Measurements from ENCODE around the gene PTGES. TPM values are rescaled to one million over a fixed set of nuclear protein-coding genes. Genes with fewer than 3 reads are reported as not detected.
A peak's percentile ranks its signal among the peaks of the same experiment; 100 is the strongest.
"Not testable (repeated sequence)": the region's sequence is repeated elsewhere in the genome, so short reads cannot be mapped to it uniquely, and the experiment has no call there.

PTGES gene
- total RNA-seq, 1 donor from 2014 or later = 11.1 TPM

DNA sequence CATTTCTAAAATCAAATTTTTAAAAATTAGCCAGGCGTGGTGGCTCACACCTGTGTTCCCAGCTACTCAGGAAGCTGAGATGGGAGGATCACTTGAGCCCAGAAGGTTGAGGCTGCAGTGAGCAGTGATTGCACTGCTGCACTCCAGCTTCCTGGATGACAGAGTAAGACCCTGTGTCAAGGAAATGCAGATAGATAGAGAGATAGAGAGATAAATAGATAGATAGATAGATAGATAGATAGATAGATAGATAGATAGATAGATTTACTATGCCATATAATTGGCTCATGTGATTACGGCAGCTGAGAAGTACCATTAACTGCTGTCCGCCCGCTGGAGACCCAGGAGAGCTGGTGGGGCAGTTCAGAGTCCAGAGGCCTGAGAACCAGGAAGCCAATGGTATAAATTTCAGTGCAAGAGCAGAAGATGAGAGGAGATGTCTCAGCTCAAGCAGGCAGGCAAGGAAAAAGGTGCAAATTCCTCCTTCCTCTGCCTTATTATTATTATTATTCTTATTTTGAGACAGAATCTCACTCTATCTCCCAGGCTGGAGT is 13.0 kb upstream of the PTGES start:
- H3K27me3 ChIP-seq (ENCODE audit: control insufficient read depth, insufficient read depth, low read length) = peaks cover 2% of the 10 kb centered on the region
- no peak overlapping the region for H3K4me3 ChIP-seq (ENCODE audit: low read depth, low read length)
- FAIRE-seq (no peak), DNase-seq (ENCODE audit: low read depth) (no peak)
- no peaks in the 10 kb centered on the region for H3K36me3 ChIP-seq (ENCODE audit: control insufficient read depth, insufficient read depth, low read length)
- TF ChIP-seq, protein P1, sequence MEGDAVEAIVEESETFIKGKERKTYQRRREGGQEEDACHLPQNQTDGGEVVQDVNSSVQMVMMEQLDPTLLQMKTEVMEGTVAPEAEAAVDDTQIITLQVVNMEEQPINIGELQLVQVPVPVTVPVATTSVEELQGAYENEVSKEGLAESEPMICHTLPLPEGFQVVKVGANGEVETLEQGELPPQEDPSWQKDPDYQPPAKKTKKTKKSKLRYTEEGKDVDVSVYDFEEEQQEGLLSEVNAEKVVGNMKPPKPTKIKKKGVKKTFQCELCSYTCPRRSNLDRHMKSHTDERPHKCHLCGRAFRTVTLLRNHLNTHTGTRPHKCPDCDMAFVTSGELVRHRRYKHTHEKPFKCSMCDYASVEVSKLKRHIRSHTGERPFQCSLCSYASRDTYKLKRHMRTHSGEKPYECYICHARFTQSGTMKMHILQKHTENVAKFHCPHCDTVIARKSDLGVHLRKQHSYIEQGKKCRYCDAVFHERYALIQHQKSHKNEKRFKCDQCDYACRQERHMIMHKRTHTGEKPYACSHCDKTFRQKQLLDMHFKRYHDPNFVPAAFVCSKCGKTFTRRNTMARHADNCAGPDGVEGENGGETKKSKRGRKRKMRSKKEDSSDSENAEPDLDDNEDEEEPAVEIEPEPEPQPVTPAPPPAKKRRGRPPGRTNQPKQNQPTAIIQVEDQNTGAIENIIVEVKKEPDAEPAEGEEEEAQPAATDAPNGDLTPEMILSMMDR (IDR thresholded peaks at IDR 0.05; ENCODE audit: insufficient read depth, low read length, severe bottlenecking) = no peak

DNA sequence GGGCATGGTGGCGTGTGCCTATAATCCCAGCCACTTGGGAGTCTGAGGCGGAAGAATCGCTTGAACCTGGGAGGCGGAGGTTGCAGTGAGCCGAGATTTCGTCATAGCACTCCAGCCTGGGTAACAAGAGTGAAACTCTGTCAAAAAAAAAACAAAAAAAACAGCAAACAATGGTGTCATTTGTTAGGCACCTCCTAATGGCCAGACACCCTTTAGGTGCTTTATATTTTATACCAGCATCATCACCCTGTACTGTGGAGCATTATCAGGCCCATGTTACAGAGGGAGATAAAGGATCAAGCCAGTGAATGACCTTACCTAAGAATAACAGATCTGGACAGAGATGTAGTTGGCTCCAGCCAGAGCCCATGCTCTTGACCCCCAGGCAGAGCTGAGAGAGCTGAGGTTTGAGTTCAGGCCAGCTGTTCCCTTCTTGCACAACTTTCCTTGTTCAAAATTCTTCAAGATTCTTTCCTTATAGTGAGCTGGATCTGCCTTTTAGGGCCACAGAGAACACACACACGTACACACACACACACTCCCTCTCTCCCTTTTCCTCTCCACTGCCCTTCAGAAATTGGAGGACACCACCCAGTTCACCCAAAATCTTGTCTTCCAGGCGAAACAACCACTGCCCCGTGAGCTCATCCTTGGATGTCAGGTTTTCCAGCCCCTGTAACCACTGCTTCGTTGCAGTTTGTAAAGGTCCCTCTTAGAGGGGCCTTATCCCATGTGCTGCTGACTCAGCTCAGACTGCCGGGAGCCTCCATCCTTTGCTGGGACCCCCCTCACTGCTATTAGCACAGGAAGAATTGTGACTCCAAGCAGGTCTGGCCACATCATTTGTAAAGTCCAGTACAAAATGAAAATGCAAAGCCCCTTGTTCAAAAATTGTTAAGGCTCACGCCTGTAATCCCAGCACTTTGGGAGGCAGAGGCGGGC is 10.4 kb upstream of the PTGES start:
- no peak overlapping the region for H3K4me3 ChIP-seq (ENCODE audit: low read depth, low read length)
- no peaks in the 10 kb centered on the region for H3K36me3 ChIP-seq (ENCODE audit: control insufficient read depth, insufficient read depth, low read length)
- DNase-seq (ENCODE audit: low read depth) (no peak), FAIRE-seq (no peak)
- H3K27me3 ChIP-seq (ENCODE audit: control insufficient read depth, insufficient read depth, low read length) = no peaks in the 10 kb centered on the region
- TF ChIP-seq, protein P1 (IDR thresholded peaks at IDR 0.05; ENCODE audit: insufficient read depth, low read length, severe bottlenecking) = no peak

DNA sequence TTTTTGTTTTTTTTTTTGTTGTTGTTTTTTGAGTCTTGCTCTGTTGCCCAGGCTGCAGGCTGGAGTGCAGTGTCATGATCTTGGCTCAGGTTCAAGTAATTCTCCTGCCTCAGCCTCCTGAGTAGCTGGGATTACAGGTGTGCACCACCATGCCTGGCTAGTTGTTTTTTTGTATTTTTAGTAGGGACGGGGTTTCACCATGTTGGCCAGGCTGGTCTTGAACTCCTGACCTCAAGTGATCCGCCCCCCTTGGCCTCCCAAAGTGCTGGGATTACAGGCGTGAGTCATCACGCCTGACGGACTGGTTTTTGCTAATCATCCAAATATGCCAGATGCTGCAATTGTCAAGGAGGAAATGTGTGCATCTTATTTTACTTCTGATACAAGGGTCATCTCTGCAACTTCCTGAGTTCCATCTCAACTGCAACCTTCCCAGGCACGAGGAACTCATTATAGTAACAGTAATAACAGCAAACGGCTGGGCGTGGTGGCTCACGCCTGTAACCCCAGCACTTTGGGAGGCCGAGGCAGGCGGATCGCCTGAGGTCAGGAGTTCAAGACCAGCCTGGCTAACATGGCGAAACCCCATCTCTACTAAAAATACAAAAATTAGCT is 9.6 kb upstream of the PTGES start:
- H3K4me3 ChIP-seq (ENCODE audit: low read depth, low read length); FAIRE-seq; H3K36me3 ChIP-seq (ENCODE audit: control insufficient read depth, insufficient read depth, low read length); H3K27me3 ChIP-seq (ENCODE audit: control insufficient read depth, insufficient read depth, low read length): not testable (repeated sequence)
- DNase-seq (ENCODE audit: low read depth) = peak; percentile 79

DNA sequence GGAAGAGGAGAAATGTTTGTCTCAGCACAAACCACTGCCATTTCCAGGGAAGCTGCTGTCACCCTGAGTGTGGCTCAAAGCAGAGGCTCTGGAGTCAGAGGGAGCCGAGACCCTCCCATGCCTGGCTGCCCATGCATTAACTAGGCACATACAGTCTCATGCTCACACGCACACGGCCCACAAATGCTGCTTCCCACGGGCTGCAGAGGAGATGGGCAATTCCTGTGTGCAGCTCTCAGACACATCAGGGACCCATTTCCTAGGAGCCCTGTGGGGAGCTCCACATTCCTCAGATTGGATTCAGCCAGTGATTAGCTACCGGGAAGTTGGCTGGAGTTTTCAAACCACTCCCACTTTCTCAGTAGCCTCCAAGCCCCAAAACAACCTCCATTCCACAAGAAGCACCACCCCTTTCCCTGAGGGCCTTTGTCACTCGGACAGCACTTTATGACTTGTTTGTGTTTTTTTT is 9.1 kb upstream of the PTGES start:
- H3K36me3 ChIP-seq (ENCODE audit: control insufficient read depth, insufficient read depth, low read length) = no peaks in the 10 kb centered on the region
- TF ChIP-seq, protein P1 (IDR thresholded peaks at IDR 0.05; ENCODE audit: insufficient read depth, low read length, severe bottlenecking) = no peak
- DNase-seq (ENCODE audit: low read depth) (peak; percentile 38), FAIRE-seq (no peak)
- no peaks in the 10 kb centered on the region for H3K27me3 ChIP-seq (ENCODE audit: control insufficient read depth, insufficient read depth, low read length)
- H3K4me3 ChIP-seq (ENCODE audit: low read depth, low read length) = no peak overlapping the region

DNA sequence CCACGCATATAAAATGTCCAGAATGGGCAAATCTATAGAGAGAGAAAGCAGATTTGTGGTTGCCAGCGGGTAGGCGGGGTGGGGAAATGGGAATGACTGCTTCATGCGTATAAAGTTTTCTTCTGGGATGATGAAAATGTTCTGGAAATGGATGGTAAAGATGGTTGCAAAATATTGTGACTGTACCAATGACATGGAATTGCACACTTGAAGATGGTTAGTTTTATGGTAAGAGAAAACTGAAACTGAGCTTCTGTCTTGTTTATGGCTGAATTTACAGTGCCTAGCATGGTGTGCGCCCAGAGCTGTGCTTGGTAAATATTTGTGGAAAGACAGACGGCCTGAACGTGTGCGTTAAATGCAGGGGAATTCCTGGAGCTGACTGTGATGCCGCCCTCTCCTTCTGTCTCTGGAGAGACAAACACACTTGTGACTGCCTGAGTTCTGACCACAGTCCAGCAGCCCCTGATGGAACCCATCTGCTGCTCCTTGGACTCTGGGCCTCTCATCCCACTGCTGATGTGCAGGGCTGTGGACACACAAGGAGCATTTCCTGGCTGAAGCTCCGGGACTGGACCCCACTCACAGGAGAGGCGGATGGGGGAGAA is 8.6 kb upstream of the PTGES start:
- FAIRE-seq (no peak), DNase-seq (ENCODE audit: low read depth) (no peak)
- no peaks in the 10 kb centered on the region for H3K36me3 ChIP-seq (ENCODE audit: control insufficient read depth, insufficient read depth, low read length)

DNA sequence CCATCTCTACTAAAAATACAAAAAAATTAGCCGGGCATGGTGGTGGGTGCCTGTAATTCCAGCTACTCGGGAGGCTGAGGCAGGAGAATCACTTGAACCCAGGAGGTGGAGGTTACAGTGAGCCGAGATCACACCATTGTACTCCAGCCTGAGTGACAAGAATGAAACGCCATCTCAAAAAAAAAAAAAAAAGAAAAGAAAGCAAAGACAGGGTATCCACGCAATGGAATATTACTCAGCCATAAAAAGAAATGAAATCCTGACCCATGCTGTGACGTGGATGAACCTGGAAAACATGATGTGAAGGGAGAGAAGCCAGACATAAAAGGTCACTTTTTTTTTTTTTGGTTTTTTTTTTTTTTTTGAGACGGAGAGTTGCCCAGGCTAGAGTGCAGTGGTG is 7.9 kb upstream of the PTGES start:
- H3K4me3 ChIP-seq (ENCODE audit: low read depth, low read length); H3K27me3 ChIP-seq (ENCODE audit: control insufficient read depth, insufficient read depth, low read length); DNase-seq (ENCODE audit: low read depth); H3K36me3 ChIP-seq (ENCODE audit: control insufficient read depth, insufficient read depth, low read length); FAIRE-seq: not testable (repeated sequence)

More for the DNA sequence above, 8.6 kb upstream of the PTGES start:
- H3K4me3 ChIP-seq (ENCODE audit: low read depth, low read length) = no peak overlapping the region
- no peaks in the 10 kb centered on the region for H3K27me3 ChIP-seq (ENCODE audit: control insufficient read depth, insufficient read depth, low read length)
- TF ChIP-seq, protein P1 (IDR thresholded peaks at IDR 0.05; ENCODE audit: insufficient read depth, low read length, severe bottlenecking) = no peak

Data from bronchial epithelial cell (primary cell).